NCI-H1930 (cell line): ENCODE measurements around the gene DNAJB5.
A peak's percentile ranks its signal among the peaks of the same experiment; 100 is the strongest.

Experiments used
- DNase-seq, 2 experiments: peaks; one replicate each; lab custom pipeline; 2025; lab: John Stamatoyannopoulos, UW

DNAJB5 gene

GRCh38 chr9:34984049-34984448 is 5.5 kb upstream of the DNAJB5 start:
- DNase-seq: no peak

GRCh38 chr9:34985311-34985899 is 4.1 kb upstream of the DNAJB5 start:
- DNase-seq: peak; percentile 59 to 69

- no peak for DNase-seq
Observed at GRCh38 chr9:34986540-34987047, 3.0 kb upstream of the DNAJB5 start.

- DNase-seq: no peak
Observed at GRCh38 chr9:34987160-34987901, 2.2 kb upstream of the DNAJB5 start.

- no peak for DNase-seq
Observed at GRCh38 chr9:34988218-34989002, 1.1 kb upstream of the DNAJB5 start.

DNA sequence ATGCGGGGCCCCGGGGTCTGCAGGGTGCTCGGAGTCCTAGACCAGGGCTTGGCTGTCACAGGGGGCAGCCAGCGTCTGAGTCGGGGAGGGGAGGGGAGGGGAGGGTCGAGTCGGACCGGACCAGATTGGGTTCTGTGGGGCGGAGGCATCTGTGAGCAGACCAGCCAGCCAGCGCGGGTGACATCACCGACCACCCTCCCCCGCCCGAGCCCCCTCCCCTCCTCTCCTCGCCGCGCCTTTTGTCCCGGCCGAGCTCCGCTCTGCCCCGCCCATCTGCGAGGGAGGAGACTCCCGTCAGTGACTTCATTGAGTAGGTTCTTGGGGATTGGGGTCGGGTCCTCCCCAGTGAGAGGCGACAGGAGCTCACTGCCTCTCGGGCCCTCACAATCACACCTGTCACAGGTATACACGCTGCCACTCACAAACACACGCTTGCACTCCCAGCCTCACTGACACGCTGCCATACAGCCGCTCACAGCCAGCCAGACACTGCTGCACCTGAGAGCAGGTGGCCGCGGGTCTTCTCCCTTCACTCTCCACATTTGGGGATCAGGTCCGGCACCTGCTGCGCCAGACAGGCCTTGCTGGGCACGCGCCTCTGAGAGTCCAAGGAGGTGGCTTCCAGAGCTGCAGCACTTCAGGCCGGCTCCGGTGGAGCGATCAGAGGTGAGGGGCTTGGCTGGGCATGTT is 546 bp downstream of the DNAJB5 start:
- DNase-seq: peak in 1 of 2 experiments; percentile 29

- DNase-seq: no peak
Observed at GRCh38 chr9:34990908-34991606, 1.5 kb downstream of the DNAJB5 start.

- no peak for DNase-seq
Observed at GRCh38 chr9:34991607-34992375, 2.2 kb downstream of the DNAJB5 start.

DNA sequence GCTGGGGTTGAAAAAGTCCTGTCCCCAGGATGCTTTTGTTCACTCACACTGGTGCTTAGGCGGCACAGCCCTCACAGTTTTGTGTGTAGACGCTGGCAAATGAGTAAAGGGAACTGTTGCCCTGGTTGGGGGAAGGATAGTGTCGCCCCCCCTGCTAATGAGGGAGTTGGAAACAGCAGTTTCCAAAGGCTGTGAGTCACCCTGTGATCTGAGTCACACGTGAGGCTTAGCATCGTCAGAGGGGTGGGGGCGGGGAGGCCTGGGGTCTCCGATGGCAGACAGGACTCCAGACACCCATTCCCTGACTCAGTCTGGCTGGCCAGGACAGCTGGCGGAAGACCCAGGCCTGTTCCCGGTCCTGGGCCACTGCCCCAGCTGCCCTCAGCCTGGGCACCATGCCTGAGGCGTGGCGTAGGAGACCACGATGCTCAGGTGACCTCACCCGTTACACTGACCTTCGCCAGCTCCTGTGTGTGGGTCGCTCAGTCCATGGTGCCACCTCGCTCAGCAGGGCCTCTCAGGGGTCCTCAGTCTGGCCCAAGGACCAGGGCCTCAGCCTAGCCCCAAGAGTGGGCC is 2.9 kb downstream of the DNAJB5 start:
- DNase-seq: no peak

- no peak for DNase-seq
Observed at GRCh38 chr9:34993502-34994259, 4.1 kb downstream of the DNAJB5 start.

DNA sequence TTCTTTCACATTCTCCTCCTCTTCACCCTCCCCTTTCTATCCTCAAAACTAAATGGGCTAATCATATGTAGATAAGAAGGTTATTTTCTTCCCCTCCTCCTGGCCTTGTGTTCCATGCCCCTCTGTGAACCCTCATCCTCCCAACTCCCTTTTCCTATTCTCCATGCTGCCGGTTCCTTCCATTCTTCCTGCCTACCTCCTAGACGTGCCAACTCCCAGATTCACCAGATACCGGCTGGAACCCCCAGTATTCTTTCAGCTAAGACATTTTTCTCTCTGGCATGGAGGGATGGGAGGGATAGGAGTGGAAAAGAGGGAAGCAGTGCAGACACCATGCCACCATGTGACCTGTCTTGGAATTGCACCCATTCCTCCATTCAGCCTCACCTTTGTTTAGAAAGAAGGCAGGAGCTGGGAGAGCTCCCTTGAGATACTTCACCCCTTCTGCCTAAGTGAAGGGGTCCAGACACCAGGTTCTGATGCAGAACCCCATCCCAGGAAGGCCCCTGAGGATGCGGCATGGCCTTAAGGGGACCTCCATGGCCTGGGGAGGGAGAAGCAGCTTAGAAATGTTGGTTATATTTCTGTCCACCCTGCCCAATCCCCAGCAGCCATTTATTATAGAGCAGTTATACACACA is 4.8 kb downstream of the DNAJB5 start:
- DNase-seq: peak; percentile 29 to 46

DNA sequence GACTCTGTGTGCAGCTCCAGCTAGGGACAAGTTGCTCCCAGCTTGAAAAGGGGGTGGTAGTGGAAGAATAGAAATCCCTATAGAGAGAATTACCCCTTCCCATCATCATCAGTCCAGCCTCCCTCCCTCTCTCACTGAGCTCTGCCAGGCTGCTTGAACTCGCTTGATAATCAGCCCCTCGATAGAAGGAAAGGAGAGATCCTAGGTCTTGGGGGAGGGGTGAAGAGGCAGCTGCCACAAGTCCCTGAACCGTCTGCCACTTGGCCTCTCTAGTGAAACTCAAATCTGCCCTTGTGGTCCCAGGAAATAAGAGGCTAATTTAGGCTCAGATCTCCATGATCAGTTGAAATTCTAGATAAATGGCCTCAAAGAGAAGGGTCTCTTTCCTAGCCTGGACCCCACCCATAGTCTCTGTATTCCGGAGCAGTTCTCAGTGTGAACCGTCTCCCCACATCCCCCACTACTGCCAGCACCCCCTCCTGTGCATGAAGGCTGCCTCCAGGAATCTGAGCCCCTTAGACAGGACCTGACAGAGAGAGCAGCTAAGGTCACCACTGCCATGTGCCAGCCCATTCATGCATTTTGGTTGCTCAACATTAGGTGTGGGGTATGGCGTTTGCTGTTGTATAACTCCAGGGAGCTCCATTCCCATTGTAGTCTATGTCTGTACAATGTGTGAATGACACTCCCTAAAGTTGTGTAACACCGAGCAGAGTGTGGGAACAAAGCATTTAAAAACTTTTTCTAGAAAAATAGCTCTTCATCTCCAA is 5.5 kb downstream of the DNAJB5 start:
- no peak for DNase-seq

DNA sequence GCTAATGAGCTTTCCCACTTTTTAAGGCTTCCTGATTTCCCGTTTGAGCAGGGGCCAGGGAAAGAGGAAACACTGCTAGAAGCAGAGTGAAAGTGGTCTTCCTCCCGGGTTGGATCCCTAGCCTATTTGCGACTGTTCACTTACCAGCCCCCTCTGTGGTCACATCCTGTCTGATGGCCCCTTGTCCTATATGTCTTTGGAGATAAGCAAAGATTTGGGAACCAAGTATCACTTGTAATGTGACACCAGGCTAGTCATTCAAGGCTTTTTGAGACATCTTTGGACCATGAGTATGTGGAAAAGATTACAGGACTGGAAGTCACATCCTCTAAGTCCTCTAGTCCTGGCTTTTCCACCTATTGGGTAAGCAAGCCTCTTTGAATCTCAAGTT is 6.1 kb downstream of the DNAJB5 start:
- no peak for DNase-seq

DNA sequence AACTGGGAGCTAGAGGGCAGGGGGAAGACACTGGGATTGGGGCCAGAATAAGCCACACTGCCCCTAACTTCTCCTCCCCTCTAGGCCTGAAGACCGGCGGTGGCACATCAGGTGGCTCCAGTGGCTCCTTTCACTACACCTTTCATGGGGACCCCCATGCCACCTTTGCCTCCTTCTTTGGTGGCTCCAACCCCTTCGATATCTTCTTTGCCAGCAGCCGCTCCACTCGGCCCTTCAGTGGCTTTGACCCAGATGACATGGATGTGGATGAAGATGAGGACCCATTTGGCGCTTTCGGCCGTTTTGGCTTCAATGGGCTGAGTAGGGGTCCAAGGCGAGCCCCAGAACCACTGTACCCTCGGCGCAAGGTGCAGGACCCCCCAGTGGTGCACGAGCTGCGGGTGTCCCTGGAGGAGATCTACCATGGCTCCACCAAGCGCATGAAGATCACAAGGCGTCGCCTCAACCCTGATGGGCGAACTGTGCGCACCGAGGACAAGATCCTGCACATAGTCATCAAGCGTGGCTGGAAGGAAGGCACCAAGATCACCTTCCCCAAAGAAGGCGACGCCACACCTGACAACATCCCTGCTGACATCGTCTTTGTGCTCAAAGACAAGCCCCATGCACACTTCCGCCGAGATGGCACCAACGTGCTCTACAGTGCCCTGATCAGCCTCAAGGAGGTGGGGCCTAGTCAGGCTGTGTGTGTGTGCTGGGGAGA is 6.8 kb downstream of the DNAJB5 start:
- no peak for DNase-seq

DNA sequence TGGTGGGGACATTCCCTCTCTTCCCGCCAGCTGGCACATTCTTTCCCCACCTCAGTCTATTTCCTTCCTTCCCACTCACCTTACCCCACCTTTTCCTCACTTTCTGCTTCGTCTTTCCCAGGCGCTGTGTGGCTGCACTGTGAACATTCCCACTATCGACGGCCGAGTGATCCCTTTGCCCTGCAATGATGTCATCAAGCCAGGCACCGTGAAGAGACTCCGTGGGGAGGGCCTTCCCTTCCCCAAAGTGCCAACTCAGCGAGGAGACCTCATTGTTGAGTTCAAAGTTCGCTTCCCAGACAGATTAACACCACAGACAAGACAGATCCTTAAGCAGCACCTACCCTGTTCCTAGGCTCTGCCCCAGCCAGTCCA is 7.3 kb downstream of the DNAJB5 start:
- no peak for DNase-seq

DNA sequence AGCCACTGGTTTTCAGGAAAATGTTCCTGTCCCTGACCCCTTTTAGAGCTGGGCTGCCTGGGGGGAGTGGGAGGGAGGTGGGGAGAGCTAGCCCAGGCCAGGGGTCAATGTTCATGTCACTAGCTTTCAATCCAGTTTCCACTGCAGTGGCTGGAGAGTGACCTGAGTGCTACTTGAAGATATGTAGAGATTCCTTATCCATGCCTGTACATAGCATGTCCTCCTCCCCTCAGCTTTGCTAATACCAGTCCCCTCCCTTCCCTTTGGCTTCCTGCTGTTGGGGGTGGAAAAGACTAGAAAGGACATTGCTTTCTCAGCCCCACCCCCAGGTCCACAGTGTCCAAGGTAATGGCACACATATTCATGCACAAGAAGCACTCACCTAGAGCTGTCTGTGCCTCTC is 7.8 kb downstream of the DNAJB5 start:
- no peak for DNase-seq

- DNase-seq: no peak
Observed at GRCh38 chr9:34998266-34998665, 8.7 kb downstream of the DNAJB5 start.

- DNase-seq: no peak
Observed at GRCh38 chr9:34999576-34999975, 10.0 kb downstream of the DNAJB5 start.
